HFF-Myc (cell line): ENCODE data around the gene DNMT3B.

ENCODE experiments used
- DNase-seq: peaks from one replicate; pipeline ENCODE4 v3.0.0-alpha.2; 2011; ENCODE audit warnings: low read depth; ENCODE audit errors: extremely low read depth
- H3K4me3 ChIP-seq: replicated peaks from 2 replicates; pipeline ENCODE4 v1.5.1; 2011; ENCODE audit warnings: low read depth, mild to moderate bottlenecking, control low read depth, low read length
- TF ChIP-seq, protein P1 (sequence below): IDR thresholded peaks from 2 replicates; pipeline ENCODE4 v1.5.1; 2012; ENCODE audit warnings: mild to moderate bottlenecking, low read depth, low read length, control low read depth; ENCODE audit errors: missing control alignments

Gene DNMT3B

DNA sequence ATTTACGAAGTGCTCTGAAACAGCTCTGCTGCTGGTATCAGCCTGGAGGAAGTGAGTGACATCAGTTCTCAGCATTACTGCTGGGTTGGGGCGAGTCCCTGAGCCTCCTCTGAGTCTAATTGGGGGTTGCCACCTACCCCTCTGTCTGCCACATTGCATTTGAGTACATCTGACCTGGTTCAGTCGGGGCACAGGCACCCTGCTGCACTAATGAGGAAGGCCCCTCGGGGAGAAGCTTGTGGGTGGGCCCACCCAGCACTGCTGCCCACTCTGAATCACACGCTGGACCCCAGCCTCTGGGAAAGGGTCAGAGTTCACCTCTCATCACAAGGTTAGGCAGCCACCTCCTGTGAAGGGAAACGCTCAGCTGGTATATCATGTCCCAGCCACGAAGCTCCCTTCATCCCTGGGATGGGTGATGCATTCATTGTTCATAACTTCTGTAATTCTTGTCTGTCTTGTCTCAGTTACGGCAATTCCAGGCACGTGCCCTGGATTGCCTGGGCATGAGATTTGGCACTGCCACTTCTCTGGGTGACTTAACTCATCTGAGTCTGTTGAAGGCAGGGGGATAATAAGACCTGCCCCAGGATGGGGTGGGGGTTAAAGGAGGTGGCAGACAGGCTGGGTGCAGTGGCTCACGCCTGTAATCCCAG is 13.3 kb downstream of the DNMT3B start:
- no peak overlapping the region for H3K4me3 ChIP-seq
- DNase-seq = no peak
- TF ChIP-seq, protein P1, sequence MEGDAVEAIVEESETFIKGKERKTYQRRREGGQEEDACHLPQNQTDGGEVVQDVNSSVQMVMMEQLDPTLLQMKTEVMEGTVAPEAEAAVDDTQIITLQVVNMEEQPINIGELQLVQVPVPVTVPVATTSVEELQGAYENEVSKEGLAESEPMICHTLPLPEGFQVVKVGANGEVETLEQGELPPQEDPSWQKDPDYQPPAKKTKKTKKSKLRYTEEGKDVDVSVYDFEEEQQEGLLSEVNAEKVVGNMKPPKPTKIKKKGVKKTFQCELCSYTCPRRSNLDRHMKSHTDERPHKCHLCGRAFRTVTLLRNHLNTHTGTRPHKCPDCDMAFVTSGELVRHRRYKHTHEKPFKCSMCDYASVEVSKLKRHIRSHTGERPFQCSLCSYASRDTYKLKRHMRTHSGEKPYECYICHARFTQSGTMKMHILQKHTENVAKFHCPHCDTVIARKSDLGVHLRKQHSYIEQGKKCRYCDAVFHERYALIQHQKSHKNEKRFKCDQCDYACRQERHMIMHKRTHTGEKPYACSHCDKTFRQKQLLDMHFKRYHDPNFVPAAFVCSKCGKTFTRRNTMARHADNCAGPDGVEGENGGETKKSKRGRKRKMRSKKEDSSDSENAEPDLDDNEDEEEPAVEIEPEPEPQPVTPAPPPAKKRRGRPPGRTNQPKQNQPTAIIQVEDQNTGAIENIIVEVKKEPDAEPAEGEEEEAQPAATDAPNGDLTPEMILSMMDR = no peak

DNA sequence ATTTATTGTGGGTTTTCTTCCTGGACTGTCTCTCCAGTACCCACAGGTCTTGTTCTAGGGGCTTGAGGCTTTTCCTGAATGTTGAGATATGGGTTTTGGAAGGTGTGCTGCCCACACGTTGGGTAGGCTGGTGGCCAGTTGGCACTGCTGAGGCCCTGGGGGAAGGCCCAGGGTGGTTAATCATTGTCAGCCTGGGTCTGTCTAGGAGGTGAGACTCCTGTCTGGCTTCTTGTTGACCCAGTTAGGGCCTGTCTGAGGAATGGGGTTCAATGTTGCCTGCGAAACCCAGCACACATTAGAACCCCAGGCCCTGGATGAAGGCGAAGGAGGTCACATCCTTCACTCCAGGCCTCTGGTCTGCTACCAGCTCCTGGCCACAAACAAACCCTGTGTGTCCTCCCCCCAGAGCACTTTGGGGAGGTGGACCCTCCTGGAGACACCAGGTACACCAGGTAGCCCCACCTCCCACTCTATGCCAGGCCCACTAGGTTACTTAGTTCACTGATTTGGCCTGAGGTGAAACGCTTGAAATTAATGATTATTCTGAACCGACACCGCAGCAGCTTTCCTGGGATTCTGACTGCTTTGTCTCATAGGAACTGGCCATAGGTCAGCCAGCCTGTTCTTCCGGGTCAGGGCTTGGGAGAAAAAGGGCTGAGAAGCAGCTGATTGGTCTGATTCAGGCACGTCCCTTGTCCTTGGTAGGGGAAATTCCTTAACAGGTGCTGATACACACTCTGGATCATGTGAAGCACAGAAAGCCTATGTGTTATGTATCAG is 15.2 kb downstream of the DNMT3B start:
- H3K4me3 ChIP-seq = no peak overlapping the region
- TF ChIP-seq, protein P1 = no peak
- DNase-seq = no peak

DNA sequence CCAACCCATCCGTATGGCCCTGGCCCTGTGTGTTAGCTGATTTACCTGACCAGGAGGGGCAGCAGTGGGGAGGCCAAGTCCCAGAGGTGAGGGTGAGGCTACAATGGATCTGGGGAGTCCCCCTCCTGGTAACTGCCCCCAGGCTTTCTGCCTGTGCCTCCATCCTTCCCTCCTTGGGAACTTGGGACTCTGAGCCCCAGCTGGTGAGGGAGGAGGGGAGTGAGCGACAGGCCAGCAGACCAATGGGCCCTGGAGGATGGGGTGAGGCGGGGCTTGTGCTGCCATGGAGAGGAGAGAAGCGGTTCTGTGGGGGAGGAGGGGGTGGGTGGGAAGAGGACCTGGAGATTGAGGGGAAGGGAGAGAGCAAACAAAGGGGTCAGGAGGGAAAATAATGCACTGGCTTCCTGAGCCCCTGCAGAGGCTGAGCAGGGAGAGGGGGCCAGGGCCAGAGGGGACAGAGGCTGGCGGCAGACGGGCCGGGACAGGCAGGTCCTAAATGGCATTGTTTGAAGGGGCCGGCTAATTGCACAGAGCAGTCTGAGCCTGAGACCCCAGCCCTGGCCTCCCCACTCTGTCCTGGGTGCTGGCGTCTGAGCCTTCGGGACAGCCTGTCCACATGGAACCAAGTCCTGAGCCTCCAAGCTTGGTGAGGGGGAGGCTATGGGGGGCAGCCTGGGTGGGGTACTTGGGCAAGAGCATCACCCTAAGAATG is 17.5 kb downstream of the DNMT3B start:
- no peak for DNase-seq
- TF ChIP-seq, protein P1 = no peak
- no peak overlapping the region for H3K4me3 ChIP-seq

DNA sequence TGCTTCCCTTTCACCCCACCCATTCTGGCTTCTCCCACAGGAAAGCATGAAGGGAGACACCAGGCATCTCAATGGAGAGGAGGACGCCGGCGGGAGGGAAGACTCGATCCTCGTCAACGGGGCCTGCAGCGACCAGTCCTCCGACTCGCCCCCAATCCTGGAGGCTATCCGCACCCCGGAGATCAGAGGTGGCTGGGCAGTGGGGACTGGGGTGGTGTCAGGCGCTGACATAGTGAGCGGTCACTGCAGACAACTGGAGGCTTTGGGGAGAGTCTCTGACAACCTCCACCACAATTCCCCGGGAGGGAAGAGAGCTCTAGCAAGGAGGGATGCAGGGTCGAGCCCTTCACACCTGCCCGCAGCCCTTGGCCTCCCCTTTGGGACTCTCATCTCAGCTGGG is 18.1 kb downstream of the DNMT3B start:
- TF ChIP-seq, protein P1 = no peak
- DNase-seq = no peak
- no peak overlapping the region for H3K4me3 ChIP-seq

DNA sequence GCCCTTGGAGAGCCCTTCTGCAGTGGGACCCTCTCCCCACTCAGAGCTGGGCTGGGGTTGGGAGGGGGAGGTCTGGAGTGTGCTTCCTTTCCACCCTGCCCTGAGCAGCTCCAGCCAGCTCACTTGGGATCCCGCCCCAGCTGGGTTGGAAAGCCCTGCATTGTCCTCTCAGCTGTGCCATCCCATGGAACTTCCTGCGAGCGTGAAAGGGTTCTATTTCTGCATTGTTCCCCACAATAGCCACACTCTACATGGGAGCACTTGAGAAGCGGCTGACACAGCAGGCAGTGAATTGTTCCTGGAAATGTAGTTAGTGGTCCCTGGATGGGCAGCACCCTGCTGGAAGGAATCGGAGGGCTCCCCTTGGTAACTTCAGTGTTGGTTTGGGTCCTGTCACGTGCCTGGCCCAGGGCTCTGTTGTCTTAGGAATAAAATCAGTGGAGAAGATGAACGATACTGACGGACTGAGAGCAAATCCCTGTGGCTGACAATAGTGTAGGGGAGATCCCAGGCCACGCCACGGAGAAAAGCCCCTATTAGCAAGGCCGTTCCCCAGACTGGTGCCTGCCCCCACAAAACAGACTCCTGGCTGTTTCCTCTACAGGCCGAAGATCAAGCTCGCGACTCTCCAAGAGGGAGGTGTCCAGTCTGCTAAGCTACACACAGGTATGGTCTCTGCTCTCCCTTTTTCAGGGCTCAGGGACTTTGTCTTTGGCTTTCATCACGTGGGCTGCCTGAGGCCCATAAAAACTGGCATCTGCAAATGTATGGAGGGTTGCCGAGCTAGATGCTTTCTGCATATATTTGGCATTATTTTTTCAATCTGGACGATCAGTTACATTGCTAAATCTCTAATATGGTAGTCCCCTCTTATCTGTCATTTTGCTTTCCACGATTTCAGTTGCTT is 18.8 kb downstream of the DNMT3B start:
- no peak overlapping the region for H3K4me3 ChIP-seq
- TF ChIP-seq, protein P1 = no peak
- no peak for DNase-seq

DNA sequence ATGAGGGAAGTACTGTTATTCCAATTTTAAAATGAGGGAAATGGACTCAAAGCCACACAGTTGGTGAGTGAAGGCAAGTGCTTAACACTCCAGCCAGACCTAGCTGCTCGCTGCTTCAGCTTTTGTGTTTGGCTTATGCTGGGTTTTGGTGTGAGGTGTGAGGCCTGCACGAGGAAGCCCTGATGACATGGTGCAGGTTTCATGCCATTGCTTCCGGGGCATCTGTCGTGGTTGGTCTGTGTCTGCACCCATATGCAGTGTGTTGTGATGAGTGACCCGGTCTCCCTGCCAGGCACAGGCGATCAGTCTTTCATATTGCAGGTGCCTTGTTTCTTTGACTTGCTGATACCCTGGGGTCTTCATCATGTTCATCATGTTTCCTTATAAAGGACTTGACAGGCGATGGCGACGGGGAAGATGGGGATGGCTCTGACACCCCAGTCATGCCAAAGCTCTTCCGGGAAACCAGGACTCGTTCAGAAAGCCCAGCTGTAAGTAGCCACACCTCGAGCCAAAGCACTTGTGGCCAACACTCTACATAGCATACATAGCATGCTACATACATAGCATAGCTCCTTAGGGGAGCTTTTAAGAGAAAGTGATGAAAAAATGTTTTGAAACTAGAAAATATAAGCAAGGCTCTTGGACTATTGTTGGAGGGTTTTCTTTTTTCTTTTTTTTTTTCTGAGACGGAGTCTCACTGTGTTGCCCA is 22.3 kb downstream of the DNMT3B start:
- TF ChIP-seq, protein P1 = no peak
- DNase-seq = no peak

More for the DNA sequence above, 22.3 kb downstream of the DNMT3B start:
- no peak overlapping the region for H3K4me3 ChIP-seq
